Trophoblast cell (in vitro differentiated cells and primary cell): Measurements from ENCODE around the gene SFXN5.

Experiments used
- DNase-seq, 2 donors: peaks; one replicate each; pipeline ENCODE4 v3.0.0-alpha.2; 2016
- H2AFZ ChIP-seq: 2 replicates; pipeline ENCODE4 v1.6.1; 2013; ENCODE audit warnings: low read length, moderate library complexity, mild to moderate bottlenecking; ENCODE audit not compliant: insufficient read depth, poor library complexity
- H2AK5ac ChIP-seq: 2 replicates; pipeline ENCODE4 v1.6.1; 2013; ENCODE audit warnings: mild to moderate bottlenecking, low read length
- H2BK120ac ChIP-seq: 2 replicates; pipeline ENCODE4 v1.6.1; 2013; ENCODE audit warnings: low read length, mild to moderate bottlenecking, moderate library complexity; ENCODE audit not compliant: insufficient read depth, poor library complexity
- H2BK12ac ChIP-seq: 2 replicates; pipeline ENCODE4 v1.6.1; 2013; ENCODE audit warnings: mild to moderate bottlenecking, low read length, moderate library complexity
- H2BK5ac ChIP-seq: 2 replicates; pipeline ENCODE4 v1.6.1; 2013; ENCODE audit warnings: low read length, low read depth, moderate library complexity, mild to moderate bottlenecking; ENCODE audit not compliant: poor library complexity
- H3K14ac ChIP-seq: 2 replicates; pipeline ENCODE4 v1.6.1; 2013; ENCODE audit warnings: mild to moderate bottlenecking, low read length
- H3K18ac ChIP-seq: 2 replicates; pipeline ENCODE4 v1.6.1; 2013; ENCODE audit warnings: mild to moderate bottlenecking, low read length
- H3K23ac ChIP-seq: 2 replicates; pipeline ENCODE4 v1.6.1; 2013; ENCODE audit warnings: low read length
- H3K27ac ChIP-seq: 2 replicates; pipeline ENCODE4 v1.5.1; 2013; ENCODE audit warnings: low read depth, mild to moderate bottlenecking, inconsistent platforms, low read length, moderate library complexity
- H3K27me3 ChIP-seq: 2 replicates; pipeline ENCODE4 v1.6.1; 2013; ENCODE audit warnings: inconsistent platforms, mild to moderate bottlenecking, low read length, moderate library complexity; ENCODE audit not compliant: insufficient read depth
- H3K36me3 ChIP-seq, 2 experiments: 1 replicate in 1 of 2; 2 replicates in 1 of 2; pipeline ENCODE4 v1.6.1; 2013; ENCODE audit warnings: low read length in 2 of 2, mild to moderate bottlenecking in 2 of 2, moderate library complexity in 1 of 2; ENCODE audit not compliant: insufficient read depth in 2 of 2, control insufficient read depth in 1 of 2
- H3K4ac ChIP-seq: 2 replicates; pipeline ENCODE4 v1.6.1; 2013; ENCODE audit warnings: low read depth, mild to moderate bottlenecking, low read length, moderate library complexity
- H3K4me1 ChIP-seq, 2 experiments: 1 replicate in 1 of 2; 2 replicates in 1 of 2; pipeline ENCODE4 v1.6.1; 2013; ENCODE audit warnings: low read length in 2 of 2, mild to moderate bottlenecking in 2 of 2, moderate library complexity in 1 of 2; ENCODE audit not compliant: insufficient read depth in 2 of 2, control insufficient read depth in 1 of 2
- H3K4me2 ChIP-seq: 2 replicates; pipeline ENCODE4 v1.6.1; 2013; ENCODE audit warnings: inconsistent platforms, mild to moderate bottlenecking, low read length, moderate library complexity
- H3K4me3 ChIP-seq: 2 replicates; pipeline ENCODE4 v1.5.1; 2013; ENCODE audit warnings: mild to moderate bottlenecking, low read depth, low read length, inconsistent platforms
- H3K79me1 ChIP-seq: one replicate; pipeline ENCODE4 v1.6.1; 2013; ENCODE audit warnings: low read length
- H3K79me2 ChIP-seq: 2 replicates; pipeline ENCODE4 v1.6.1; 2013; ENCODE audit warnings: low read length, mild to moderate bottlenecking; ENCODE audit not compliant: control insufficient read depth, insufficient read depth, poor library complexity
- H3K9ac ChIP-seq: 2 replicates; pipeline ENCODE4 v1.6.1; 2013; ENCODE audit warnings: mild to moderate bottlenecking, low read length
- H3K9me3 ChIP-seq: 2 replicates; pipeline ENCODE4 v1.6.1; 2013; ENCODE audit warnings: low read depth, mild to moderate bottlenecking, control low read depth, inconsistent platforms, low read length; ENCODE audit not compliant: insufficient read depth
- H4K12ac ChIP-seq: 2 replicates; pipeline ENCODE4 v1.6.1; 2013; ENCODE audit warnings: low read depth, mild to moderate bottlenecking, low read length, moderate library complexity
- H4K8ac ChIP-seq: 2 replicates; pipeline ENCODE4 v1.6.1; 2013; ENCODE audit warnings: low read depth, mild to moderate bottlenecking, low read length, moderate library complexity
- H4K91ac ChIP-seq: one replicate; pipeline ENCODE4 v1.6.1; 2013; ENCODE audit warnings: low read depth, mild to moderate bottlenecking, low read length, moderate library complexity
- WGBS: extraction: QIAGEN DNeasy Blood & Tissue Kit; methylation state at CpG from one replicate; pipeline ENCODE4 v1.1.7; 2013; ENCODE audit warnings: missing lambda C conversion rate; ENCODE audit not compliant: insufficient read length, insufficient coverage; ENCODE audit errors: extremely low coverage; 5-methylcytosine and 5-hydroxymethylcytosine counted together

SFXN5 gene

DNA sequence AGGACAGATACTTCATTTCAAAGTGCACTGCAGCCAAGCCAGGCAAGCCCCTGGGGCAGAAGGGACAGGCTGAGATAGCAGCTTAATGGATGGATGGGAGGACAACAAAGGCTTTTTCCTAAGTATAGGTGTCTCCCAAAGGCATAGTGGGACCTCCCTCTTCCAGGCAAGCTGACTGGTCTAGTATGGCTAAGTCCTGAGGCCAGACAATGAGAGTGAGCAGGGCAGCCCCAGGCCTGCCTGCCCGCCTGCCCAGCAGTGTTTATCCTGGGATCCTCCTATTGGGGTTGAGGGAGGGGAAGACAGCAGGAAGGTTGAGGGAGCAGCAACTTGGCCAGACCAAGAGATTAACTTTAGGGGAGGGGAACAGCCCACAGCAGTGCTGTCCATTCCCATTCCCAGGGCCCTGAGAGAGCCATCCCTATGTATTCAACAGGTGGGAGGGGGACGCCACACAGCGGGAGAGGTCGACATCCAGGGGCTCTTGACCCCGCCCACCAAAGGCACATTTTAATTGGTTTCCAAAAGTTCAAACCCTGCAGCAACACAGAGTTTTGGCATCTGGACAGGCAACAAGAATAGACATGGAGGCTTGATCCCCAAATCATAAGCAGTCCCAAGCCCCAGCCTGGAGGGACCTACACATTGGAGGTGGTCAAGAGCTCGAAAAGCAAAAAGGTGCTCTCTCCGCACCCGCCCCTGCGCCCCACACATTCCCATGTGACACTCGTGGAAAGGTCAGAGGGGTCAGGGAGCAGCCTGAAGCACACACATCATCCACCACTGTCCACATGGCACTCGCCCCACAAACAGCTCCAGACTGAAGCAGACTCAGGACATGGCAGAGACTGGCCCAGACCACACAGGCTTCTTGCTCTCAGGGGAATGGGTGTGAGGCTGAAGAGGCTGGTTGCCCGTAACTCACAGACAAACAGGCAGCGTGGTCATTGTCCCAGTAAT, 2.9 kb upstream of the SFXN5 start:
- Histone ChIP-seq H3K4me3 (no peak overlapping the region), H3K27me3 (no peaks in the 10 kb centered on the region), H3K18ac (no peak overlapping the region), H3K4me2 (no peak overlapping the region), H3K4ac (no peak overlapping the region), H2BK12ac (no peak overlapping the region), H4K91ac (no peak overlapping the region), H2BK120ac (no peak overlapping the region), H3K9ac (no peak overlapping the region), H3K36me3 (peaks cover 5 to 10% of the 10 kb centered on the region in 2 experiments), H4K12ac (no peak overlapping the region), H2AFZ (no peak overlapping the region), H2AK5ac (no peak overlapping the region), H3K4me1 (peaks cover 9 to 11% of the 10 kb centered on the region in 2 experiments), H3K9me3 (no peaks in the 10 kb centered on the region), H4K8ac (no peak overlapping the region), H3K79me1 (peaks cover 15% of the 10 kb centered on the region), H3K14ac (no peak overlapping the region), H3K27ac (no peak overlapping the region), H3K79me2 (peaks cover 11% of the 10 kb centered on the region), H2BK5ac (no peak overlapping the region), H3K23ac (no peak overlapping the region)
- DNase-seq, result no peak
- WGBS, result no CpG with 5 or more reads among the region's 13 CpGs

DNA sequence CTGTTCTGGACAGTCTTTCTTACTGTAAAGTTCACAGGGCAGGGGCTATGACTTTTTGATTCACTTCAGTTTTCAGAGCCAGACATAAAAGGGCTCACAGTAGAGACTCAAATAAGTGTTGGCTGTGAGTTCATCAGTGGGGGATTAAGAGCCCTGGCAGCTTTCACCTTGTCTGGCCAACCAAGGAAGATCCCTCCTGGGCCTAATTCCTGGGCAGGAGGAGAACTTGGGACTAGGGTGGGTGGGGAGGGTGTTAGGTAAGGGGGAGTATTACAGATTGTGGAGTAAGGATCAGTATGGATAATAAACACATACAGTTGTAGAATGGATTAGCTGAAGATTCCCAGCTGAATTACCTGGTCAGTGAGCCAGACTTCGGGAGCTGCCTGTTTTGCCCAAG, 904 bp upstream of the SFXN5 start:
- no peak overlapping the region for H4K8ac ChIP-seq
- no peak overlapping the region for H4K12ac ChIP-seq

GRCh38 chr2:73072129-73072395, 550 bp upstream of the SFXN5 start:
- DNase-seq, result no peak
- peak overlapping the region; percentile 75 for H2AFZ ChIP-seq
- H2BK5ac ChIP-seq, result no peak overlapping the region
- H4K12ac ChIP-seq, result no peak overlapping the region
- no peak overlapping the region for H2BK12ac ChIP-seq
- H3K9ac ChIP-seq, result peak overlapping the region; percentile 55
- WGBS, result no CpG with 5 or more reads among the region's 11 CpGs
- no peak overlapping the region for H2AK5ac ChIP-seq
- H3K4me2 ChIP-seq, result peak overlapping the region; percentile 94
- peak overlapping the region; percentile 78 for H3K4me3 ChIP-seq
- H3K4ac ChIP-seq, result peak overlapping the region; percentile 1
- no peaks in the 10 kb centered on the region for H3K27me3 ChIP-seq
- no peak overlapping the region for H3K18ac ChIP-seq
- peak overlapping the region; percentile 81 for H4K8ac ChIP-seq
- no peak overlapping the region for H3K23ac ChIP-seq
- H3K79me2 ChIP-seq, result peaks cover 11% of the 10 kb centered on the region
- H2BK120ac ChIP-seq, result no peak overlapping the region
- peak overlapping the region; percentile 75 for H3K14ac ChIP-seq
- peaks cover 15% of the 10 kb centered on the region for H3K79me1 ChIP-seq
- H3K4me1 ChIP-seq, result peaks cover 11% of the 10 kb centered on the region in 2 experiments
- peaks cover 2 to 3% of the 10 kb centered on the region in 2 experiments for H3K36me3 ChIP-seq
- H3K9me3 ChIP-seq, result no peaks in the 10 kb centered on the region
- no peak overlapping the region for H3K27ac ChIP-seq
- H4K91ac ChIP-seq, result no peak overlapping the region

More for the DNA sequence above, 904 bp upstream of the SFXN5 start:
- H3K4me3 ChIP-seq, result no peak overlapping the region
- peak overlapping the region; percentile 94 for H3K4me2 ChIP-seq
- no peaks in the 10 kb centered on the region for H3K27me3 ChIP-seq
- H3K4me1 ChIP-seq, result peaks cover 11% of the 10 kb centered on the region in 2 experiments
- peaks cover 2 to 6% of the 10 kb centered on the region in 2 experiments for H3K36me3 ChIP-seq
- no peak overlapping the region for H2BK5ac ChIP-seq
- no peak overlapping the region for H2AFZ ChIP-seq
- H3K9ac ChIP-seq, result no peak overlapping the region
- H3K14ac ChIP-seq, result no peak overlapping the region
- H2AK5ac ChIP-seq, result no peak overlapping the region
- no CpG with 5 or more reads among the region's 1 CpG for WGBS
- no peak overlapping the region for H4K91ac ChIP-seq
- peaks cover 11% of the 10 kb centered on the region for H3K79me2 ChIP-seq
- no peaks in the 10 kb centered on the region for H3K9me3 ChIP-seq
- H3K18ac ChIP-seq, result no peak overlapping the region
- no peak overlapping the region for H3K23ac ChIP-seq
- no peak overlapping the region for H2BK120ac ChIP-seq
- peaks cover 15% of the 10 kb centered on the region for H3K79me1 ChIP-seq
- no peak overlapping the region for H3K27ac ChIP-seq
- no peak overlapping the region for H2BK12ac ChIP-seq
- no peak overlapping the region for H3K4ac ChIP-seq
- DNase-seq, result no peak

GRCh38 chr2:73070643-73071359, 711 bp downstream of the SFXN5 start:
- Histone ChIP-seq H2BK120ac (peak overlapping the region; percentile 60), H2AK5ac (peak overlapping the region; percentile 55), H4K91ac (peak overlapping the region; percentile 77), H4K12ac (peak overlapping the region; percentile 9), H3K27ac (peak overlapping the region; percentile 34), H3K4ac (peak overlapping the region; percentile 71), H3K14ac (peak overlapping the region; percentile 63), H2BK12ac (peak overlapping the region; percentile 4), H3K79me2 (peaks cover 11% of the 10 kb centered on the region), H3K4me3 (peak overlapping the region; percentile 80), H3K9me3 (no peaks in the 10 kb centered on the region), H3K23ac (no peak overlapping the region), H3K4me1 (peaks cover 9 to 10% of the 10 kb centered on the region in 2 experiments), H3K4me2 (peak overlapping the region; percentile 85), H4K8ac (peak overlapping the region; percentile 80), H3K27me3 (no peaks in the 10 kb centered on the region), H3K18ac (peak overlapping the region; percentile 24), H3K9ac (peak overlapping the region; percentile 61), H2AFZ (peak overlapping the region; percentile 75), H3K79me1 (peaks cover 15% of the 10 kb centered on the region), H2BK5ac (peak overlapping the region; percentile 13), H3K36me3 (peaks cover 2% of the 10 kb centered on the region in 2 experiments)
- peak in 1 of 2 donors; percentile 48 for DNase-seq
- no CpG with 5 or more reads among the region's 83 CpGs for WGBS
